Activated T-helper 2 cell treated with anti-CD3 and anti-CD28 coated beads, Interferon-gamma antibody, Interleukin-2, Interleukin-4, amounts not matched to agents 10 μg/mL and 5 μg/mL and 100 μg/mL, durations not matched to agents 14 hours and 24 hours and 36 hours (primary cell): Measurements from ENCODE around the gene EPB41L4A. TPM values are rescaled to one million over a fixed set of nuclear protein-coding genes. Genes with fewer than 3 reads are reported as not detected.
"Not testable (repeated sequence)": the region's sequence is repeated elsewhere in the genome, so short reads cannot be mapped to it uniquely, and the experiment has no call there.

ENCODE experiments used
- DNase-seq: peaks from one replicate; pipeline ENCODE4 v3.0.0; 2021; ENCODE audit warnings: low spot score
- H3K27ac Mint-ChIP-seq: one replicate; pipeline ENCODE4 v1.8.0; 2021; ENCODE audit warnings: mixed read lengths
- H3K27me3 Mint-ChIP-seq: one replicate; pipeline ENCODE4 v1.8.0; 2021; ENCODE audit warnings: low read depth, mixed read lengths
- H3K36me3 Mint-ChIP-seq: one replicate; pipeline ENCODE4 v1.8.0; 2021; ENCODE audit warnings: low read depth, mixed read lengths
- H3K4me1 Mint-ChIP-seq: one replicate; pipeline ENCODE4 v1.8.0; 2021; ENCODE audit warnings: low read depth, mixed read lengths
- H3K4me3 Mint-ChIP-seq: one replicate; pipeline ENCODE4 v1.8.0; 2021; ENCODE audit warnings: low read depth, mild to moderate bottlenecking, moderate library complexity, mixed read lengths
- H3K9me3 Mint-ChIP-seq: one replicate; pipeline ENCODE4 v1.8.0; 2021; ENCODE audit warnings: mixed read lengths
- intact Hi-C: fragments of 100-400 bp; cut with micrococcal nuclease; formaldehyde crosslinking; loops from one replicate; pipeline ENCODE4 v1.15.1; 2023
- total RNA-seq: library from RNA; stranded (reverse); gene quantifications from 2 replicates; pipeline ENCODE4 v1.2.3, GENCODE V29; 2022

EPB41L4A gene
- total RNA-seq, 1 donor from 2014 or later = 0.68 TPM

GRCh38 chr5:112367400-112367799 is 51.7 kb downstream of the EPB41L4A start:
- H3K36me3 Mint-ChIP-seq = no peaks in the 10 kb centered on the region
- no peaks in the 10 kb centered on the region for H3K27me3 Mint-ChIP-seq
- H3K9me3 Mint-ChIP-seq = no peaks in the 10 kb centered on the region
- H3K27ac Mint-ChIP-seq = no peak overlapping the region
- intact Hi-C loops = no loop called here
- H3K4me1 Mint-ChIP-seq = no peaks in the 10 kb centered on the region
- no peak overlapping the region for H3K4me3 Mint-ChIP-seq
- DNase-seq = no peak

GRCh38 chr5:112366987-112367386 is 52.1 kb downstream of the EPB41L4A start:
- Mint-ChIP-seq H3K4me1 (no peaks in the 10 kb centered on the region), H3K4me3 (no peak overlapping the region), H3K36me3 (no peaks in the 10 kb centered on the region), H3K27ac (no peak overlapping the region), H3K27me3 (no peaks in the 10 kb centered on the region), H3K9me3 (no peaks in the 10 kb centered on the region)
- no peak for DNase-seq
- intact Hi-C loops = no loop called here

GRCh38 chr5:112360740-112361139 is 58.3 kb downstream of the EPB41L4A start:
- H3K27me3 Mint-ChIP-seq, H3K4me3 Mint-ChIP-seq, H3K9me3 Mint-ChIP-seq, DNase-seq, H3K36me3 Mint-ChIP-seq, H3K4me1 Mint-ChIP-seq, intact Hi-C loops, H3K27ac Mint-ChIP-seq: not testable (repeated sequence)

- H3K9me3 Mint-ChIP-seq = no peaks in the 10 kb centered on the region
- H3K4me3 Mint-ChIP-seq = no peak overlapping the region
- H3K36me3 Mint-ChIP-seq = no peaks in the 10 kb centered on the region
- no peak for DNase-seq
- H3K27me3 Mint-ChIP-seq = peaks cover 6% of the 10 kb centered on the region
- intact Hi-C loops = no loop called here
- H3K27ac Mint-ChIP-seq = no peak overlapping the region
- no peaks in the 10 kb centered on the region for H3K4me1 Mint-ChIP-seq
Measured at GRCh38 chr5:112356178-112356956, 62.7 kb downstream of the EPB41L4A start.

GRCh38 chr5:112355058-112355685 is 63.9 kb downstream of the EPB41L4A start:
- Mint-ChIP-seq H3K27me3 (peaks cover 6% of the 10 kb centered on the region), H3K4me3 (no peak overlapping the region), H3K4me1 (no peaks in the 10 kb centered on the region), H3K27ac (no peak overlapping the region), H3K36me3 (no peaks in the 10 kb centered on the region), H3K9me3 (no peaks in the 10 kb centered on the region)
- no peak for DNase-seq
- intact Hi-C loops = no loop called here

- no peak for DNase-seq
- peaks cover 6% of the 10 kb centered on the region for H3K27me3 Mint-ChIP-seq
- H3K36me3 Mint-ChIP-seq = no peaks in the 10 kb centered on the region
- H3K4me3 Mint-ChIP-seq = no peak overlapping the region
- no peaks in the 10 kb centered on the region for H3K4me1 Mint-ChIP-seq
- no peak overlapping the region for H3K27ac Mint-ChIP-seq
- intact Hi-C loops = no loop called here
- no peaks in the 10 kb centered on the region for H3K9me3 Mint-ChIP-seq
Measured at GRCh38 chr5:112353678-112354077, 65.4 kb downstream of the EPB41L4A start.

GRCh38 chr5:112351225-112351624 is 67.9 kb downstream of the EPB41L4A start:
- no peaks in the 10 kb centered on the region for H3K4me1 Mint-ChIP-seq
- H3K9me3 Mint-ChIP-seq = no peaks in the 10 kb centered on the region
- intact Hi-C loops = no loop called here
- no peak overlapping the region for H3K4me3 Mint-ChIP-seq
- H3K27me3 Mint-ChIP-seq = peaks cover 6% of the 10 kb centered on the region
- H3K36me3 Mint-ChIP-seq = no peaks in the 10 kb centered on the region
- no peak for DNase-seq
- H3K27ac Mint-ChIP-seq = no peak overlapping the region

GRCh38 chr5:112350626-112351025 is 68.5 kb downstream of the EPB41L4A start:
- no peaks in the 10 kb centered on the region for H3K36me3 Mint-ChIP-seq
- DNase-seq = no peak
- intact Hi-C loops = no loop called here
- H3K27ac Mint-ChIP-seq = no peak overlapping the region
- H3K4me1 Mint-ChIP-seq = no peaks in the 10 kb centered on the region
- no peaks in the 10 kb centered on the region for H3K9me3 Mint-ChIP-seq
- peaks cover 2% of the 10 kb centered on the region for H3K27me3 Mint-ChIP-seq
- H3K4me3 Mint-ChIP-seq = no peak overlapping the region

- H3K9me3 Mint-ChIP-seq = no peaks in the 10 kb centered on the region
- intact Hi-C loops = no loop called here
- H3K4me1 Mint-ChIP-seq = no peaks in the 10 kb centered on the region
- no peak overlapping the region for H3K4me3 Mint-ChIP-seq
- no peak for DNase-seq
- H3K36me3 Mint-ChIP-seq = no peaks in the 10 kb centered on the region
- H3K27me3 Mint-ChIP-seq = no peaks in the 10 kb centered on the region
- H3K27ac Mint-ChIP-seq = no peak overlapping the region
Measured at GRCh38 chr5:112349371-112349770, 69.7 kb downstream of the EPB41L4A start.

GRCh38 chr5:112348915-112349314 is 70.2 kb downstream of the EPB41L4A start:
- no peaks in the 10 kb centered on the region for H3K36me3 Mint-ChIP-seq
- H3K4me1 Mint-ChIP-seq = no peaks in the 10 kb centered on the region
- no peaks in the 10 kb centered on the region for H3K9me3 Mint-ChIP-seq
- H3K27ac Mint-ChIP-seq = no peak overlapping the region
- peaks cover 1% of the 10 kb centered on the region for H3K27me3 Mint-ChIP-seq
- no peak for DNase-seq
- no peak overlapping the region for H3K4me3 Mint-ChIP-seq
- intact Hi-C loops = no loop called here

GRCh38 chr5:112348387-112348786 is 70.7 kb downstream of the EPB41L4A start:
- no peaks in the 10 kb centered on the region for H3K36me3 Mint-ChIP-seq
- no peaks in the 10 kb centered on the region for H3K4me1 Mint-ChIP-seq
- H3K9me3 Mint-ChIP-seq = no peaks in the 10 kb centered on the region
- intact Hi-C loops = no loop called here
- H3K4me3 Mint-ChIP-seq = no peak overlapping the region
- no peak overlapping the region for H3K27ac Mint-ChIP-seq
- DNase-seq = no peak
- peaks cover 1% of the 10 kb centered on the region for H3K27me3 Mint-ChIP-seq

GRCh38 chr5:112346411-112347044 is 72.5 kb downstream of the EPB41L4A start:
- Mint-ChIP-seq H3K27me3 (peaks cover 1% of the 10 kb centered on the region), H3K27ac (no peak overlapping the region), H3K4me1 (no peaks in the 10 kb centered on the region), H3K9me3 (no peaks in the 10 kb centered on the region), H3K4me3 (no peak overlapping the region), H3K36me3 (no peaks in the 10 kb centered on the region)
- DNase-seq = no peak
- intact Hi-C loops = no loop called here

GRCh38 chr5:112344540-112344939 is 74.5 kb downstream of the EPB41L4A start:
- Mint-ChIP-seq H3K4me1 (no peaks in the 10 kb centered on the region), H3K36me3 (no peaks in the 10 kb centered on the region), H3K27ac (no peak overlapping the region), H3K27me3 (peaks cover 1% of the 10 kb centered on the region), H3K9me3 (no peaks in the 10 kb centered on the region), H3K4me3 (no peak overlapping the region)
- intact Hi-C loops = no loop called here
- DNase-seq = no peak
